SK-N-MC (cell line): Measurements from ENCODE around the gene CCDC69.

Experiments used
- DNase-seq: peaks from one replicate; pipeline ENCODE4 v3.0.0-alpha.2; 2011; ENCODE audit warnings: low read depth, low spot score
- H3K27ac ChIP-seq: fragments of 200-600 bp; sonication (generic); 2 replicates; pipeline ENCODE4 v1.5.1; 2016; ENCODE audit warnings: mixed run types
- H3K36me3 ChIP-seq: fragments of 200-600 bp; sonication (generic); 2 replicates; pipeline ENCODE4 v1.6.1; 2017; ENCODE audit warnings: antibody characterized with exemption, low read length, mixed read lengths; ENCODE audit not compliant: insufficient read depth
- H3K4me3 ChIP-seq: fragments of 200-600 bp; sonication (generic); 2 replicates; pipeline ENCODE4 v1.5.1; 2016
- H3K9ac ChIP-seq: fragments of 200-600 bp; sonication (generic); 2 replicates; pipeline ENCODE4 v1.8.0; 2017; ENCODE audit warnings: mixed run types, mixed read lengths; ENCODE audit not compliant: insufficient read length
- H3K9me3 ChIP-seq: fragments of 200-600 bp; sonication (generic); 2 replicates; pipeline ENCODE4 v1.6.1; 2017; ENCODE audit warnings: low read depth, mild to moderate bottlenecking, antibody characterized with exemption, low read length, moderate library complexity, mixed read lengths
- EZH2 ChIP-seq: fragments of 200-600 bp; sonication (generic); IDR thresholded peaks from one replicate; pipeline ENCODE4 v1.6.1; 2017; ENCODE audit warnings: antibody characterized with exemption
- FOXP2 ChIP-seq: optimal IDR thresholded peaks from 2 replicates; pipeline ENCODE3; 2011; ENCODE audit warnings: mild to moderate bottlenecking, moderate library complexity; ENCODE audit not compliant: insufficient read depth; ENCODE audit errors: extremely low read length, control extremely low read depth
- POLR2AphosphoS5 ChIP-seq: IDR thresholded peaks from 2 replicates; pipeline ENCODE4 v1.6.1; 2012; ENCODE audit warnings: mild to moderate bottlenecking, low read depth, low read length, borderline replicate concordance

Gene CCDC69

GRCh38 chr5:151196556-151197290 is 27.2 kb downstream of the CCDC69 start:
- H3K27ac ChIP-seq = no peak overlapping the region
- DNase-seq = no peak
- no peak overlapping the region for H3K4me3 ChIP-seq
- H3K9ac ChIP-seq = no peak overlapping the region
- H3K9me3 ChIP-seq = no peaks in the 10 kb centered on the region
- TF ChIP-seq EZH2 (no peak), FOXP2 (no peak), POLR2AphosphoS5 (no peak)
- no peaks in the 10 kb centered on the region for H3K36me3 ChIP-seq

DNA sequence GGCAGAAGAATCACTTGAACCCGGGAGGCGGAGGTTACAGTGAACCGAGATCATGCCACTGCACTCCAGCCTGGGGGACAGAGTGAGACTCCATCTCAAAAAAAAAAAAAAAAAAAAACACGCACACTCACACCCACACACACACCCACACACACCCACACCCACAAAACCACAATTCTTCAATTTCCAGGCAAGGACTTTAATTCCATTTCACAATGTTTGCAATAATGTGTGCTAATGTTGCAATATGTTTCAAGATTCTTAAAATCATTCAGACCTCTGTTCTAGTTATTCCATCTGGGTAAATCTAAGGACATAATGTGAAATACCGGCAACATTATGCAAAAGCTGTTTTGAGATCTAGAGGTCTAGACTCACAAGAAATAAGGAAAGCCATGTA is 28.3 kb downstream of the CCDC69 start:
- Histone ChIP-seq H3K9me3 (no peaks in the 10 kb centered on the region), H3K9ac (no peak overlapping the region), H3K27ac (no peak overlapping the region), H3K36me3 (no peaks in the 10 kb centered on the region), H3K4me3 (no peak overlapping the region)
- no peak for TF ChIP-seq POLR2AphosphoS5
- TF ChIP-seq FOXP2 = no peak
- no peak for TF ChIP-seq EZH2
- DNase-seq = no peak

- DNase-seq = no peak
- H3K9ac ChIP-seq = no peak overlapping the region
- no peak for TF ChIP-seq EZH2
- no peak for TF ChIP-seq FOXP2
- TF ChIP-seq POLR2AphosphoS5 = no peak
- no peak overlapping the region for H3K27ac ChIP-seq
- H3K36me3 ChIP-seq = no peaks in the 10 kb centered on the region
- no peak overlapping the region for H3K4me3 ChIP-seq
- H3K9me3 ChIP-seq = no peaks in the 10 kb centered on the region
Measured at GRCh38 chr5:151192626-151193025, 31.3 kb downstream of the CCDC69 start.

- H3K4me3 ChIP-seq = no peak overlapping the region
- no peak overlapping the region for H3K27ac ChIP-seq
- no peak overlapping the region for H3K9ac ChIP-seq
- TF ChIP-seq EZH2 = no peak
- TF ChIP-seq POLR2AphosphoS5 = no peak
- TF ChIP-seq FOXP2 = no peak
- no peak for DNase-seq
- no peaks in the 10 kb centered on the region for H3K36me3 ChIP-seq
- H3K9me3 ChIP-seq = no peaks in the 10 kb centered on the region
Measured at GRCh38 chr5:151191661-151192060, 32.2 kb downstream of the CCDC69 start.

GRCh38 chr5:151189151-151189550 is 34.7 kb downstream of the CCDC69 start:
- H3K9ac ChIP-seq = no peak overlapping the region
- H3K4me3 ChIP-seq = no peak overlapping the region
- DNase-seq = no peak
- H3K27ac ChIP-seq = no peak overlapping the region
- no peak for TF ChIP-seq POLR2AphosphoS5
- TF ChIP-seq FOXP2 = no peak
- TF ChIP-seq EZH2 = no peak
- H3K36me3 ChIP-seq = no peaks in the 10 kb centered on the region
- no peaks in the 10 kb centered on the region for H3K9me3 ChIP-seq

DNA sequence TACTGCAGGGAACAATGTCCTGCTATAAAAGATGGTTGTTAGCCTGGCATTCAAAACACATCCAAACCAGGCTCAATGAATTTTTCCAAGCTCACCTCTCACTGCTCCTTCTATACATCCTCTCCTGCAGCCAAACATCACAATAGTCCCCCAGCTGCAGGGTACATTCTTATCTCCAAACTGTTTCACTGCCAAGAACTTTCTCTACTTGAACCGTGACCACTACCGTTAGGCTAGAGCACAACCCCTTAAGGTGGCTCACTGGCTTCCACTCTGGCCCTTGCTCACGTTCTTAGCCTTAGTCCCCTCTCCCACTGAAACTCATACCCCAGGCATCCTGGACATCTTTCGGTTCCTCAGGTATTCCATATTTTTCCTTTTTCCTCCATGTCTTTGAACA is 37.4 kb downstream of the CCDC69 start:
- Histone ChIP-seq H3K9me3 (no peaks in the 10 kb centered on the region), H3K36me3 (no peaks in the 10 kb centered on the region), H3K27ac (no peak overlapping the region), H3K9ac (no peak overlapping the region), H3K4me3 (no peak overlapping the region)
- no peak for DNase-seq
- TF ChIP-seq EZH2 = no peak
- no peak for TF ChIP-seq FOXP2
- no peak for TF ChIP-seq POLR2AphosphoS5

- no peak overlapping the region for H3K9ac ChIP-seq
- no peak overlapping the region for H3K4me3 ChIP-seq
- TF ChIP-seq POLR2AphosphoS5 (no peak), EZH2 (no peak), FOXP2 (no peak)
- no peaks in the 10 kb centered on the region for H3K36me3 ChIP-seq
- H3K27ac ChIP-seq = no peak overlapping the region
- no peak for DNase-seq
- H3K9me3 ChIP-seq = no peaks in the 10 kb centered on the region
Measured at GRCh38 chr5:151186052-151186451, 37.8 kb downstream of the CCDC69 start.

GRCh38 chr5:151184316-151185042 is 39.4 kb downstream of the CCDC69 start:
- no peak for DNase-seq
- Histone ChIP-seq H3K9ac (no peak overlapping the region), H3K36me3 (no peaks in the 10 kb centered on the region), H3K27ac (peak overlapping the region; percentile 56), H3K4me3 (peak overlapping the region; percentile 23), H3K9me3 (no peaks in the 10 kb centered on the region)
- TF ChIP-seq POLR2AphosphoS5 (no peak), FOXP2 (no peak), EZH2 (no peak)
